ENCODE measurements around the gene NOP10. TPM values are rescaled to one million over a fixed set of nuclear protein-coding genes. Genes with fewer than 3 reads are reported as not detected.

Gene NOP10
- total and polyA plus RNA-seq, 2 donors from 2014 or later, result 92.9 to 383 TPM

DNA sequence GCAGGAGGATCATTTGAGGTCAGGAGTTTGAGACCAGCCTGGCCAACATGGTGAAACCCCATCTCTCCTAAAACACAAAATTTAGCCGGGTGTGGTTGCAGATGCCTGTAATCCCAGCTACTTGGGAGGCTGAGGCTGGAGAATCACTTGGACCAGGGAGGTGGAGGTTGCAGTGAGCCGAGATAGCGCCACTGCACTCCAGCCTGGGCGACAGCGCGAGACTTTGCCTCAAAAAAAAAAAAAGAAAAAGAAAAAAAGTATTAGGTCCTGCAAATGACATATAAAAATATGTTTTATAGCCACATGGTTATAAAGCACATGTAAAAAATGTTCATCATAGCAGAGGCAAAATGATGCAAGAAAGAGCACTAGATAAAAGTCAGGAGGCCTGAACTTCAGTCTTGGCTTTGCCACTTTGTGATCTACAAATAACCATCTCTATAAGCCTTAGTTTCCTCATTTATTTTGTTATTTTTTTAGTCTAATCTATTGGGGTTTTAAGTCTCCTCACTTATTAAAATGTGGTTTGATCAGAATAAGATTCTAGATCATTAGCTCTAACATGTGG is 10.3 kb downstream of the NOP10 start:
- Histone ChIP-seq H3K36me3 (ENCODE audit: control insufficient read depth in 2 of 3, insufficient read depth in 3 of 3, low read length in 3 of 3) (no peaks in the 10 kb centered on the region), H3K4me1 (ENCODE audit: control insufficient read depth in 2 of 3, insufficient read depth in 2 of 3, low read depth in 1 of 3, low read length in 3 of 3) (peaks cover 0 to 5% (median 3%) of the 10 kb centered on the region in 3 donors), H3K9me3 (ENCODE audit: control insufficient read depth in 2 of 3, insufficient read depth in 1 of 3, low read length in 3 of 3) (no peaks in the 10 kb centered on the region), H3K4me3 (ENCODE audit: low read length in 3 of 3) (no peak overlapping the region), H3K27ac (ENCODE audit: low read depth in 2 of 2, low read length in 2 of 2) (no peak overlapping the region), H3K27me3 (ENCODE audit: control insufficient read depth, insufficient read depth, low read length) (no peaks in the 10 kb centered on the region), H3K9ac (ENCODE audit: low read length in 3 of 3) (no peak overlapping the region)
- TF ChIP-seq, protein P1, sequence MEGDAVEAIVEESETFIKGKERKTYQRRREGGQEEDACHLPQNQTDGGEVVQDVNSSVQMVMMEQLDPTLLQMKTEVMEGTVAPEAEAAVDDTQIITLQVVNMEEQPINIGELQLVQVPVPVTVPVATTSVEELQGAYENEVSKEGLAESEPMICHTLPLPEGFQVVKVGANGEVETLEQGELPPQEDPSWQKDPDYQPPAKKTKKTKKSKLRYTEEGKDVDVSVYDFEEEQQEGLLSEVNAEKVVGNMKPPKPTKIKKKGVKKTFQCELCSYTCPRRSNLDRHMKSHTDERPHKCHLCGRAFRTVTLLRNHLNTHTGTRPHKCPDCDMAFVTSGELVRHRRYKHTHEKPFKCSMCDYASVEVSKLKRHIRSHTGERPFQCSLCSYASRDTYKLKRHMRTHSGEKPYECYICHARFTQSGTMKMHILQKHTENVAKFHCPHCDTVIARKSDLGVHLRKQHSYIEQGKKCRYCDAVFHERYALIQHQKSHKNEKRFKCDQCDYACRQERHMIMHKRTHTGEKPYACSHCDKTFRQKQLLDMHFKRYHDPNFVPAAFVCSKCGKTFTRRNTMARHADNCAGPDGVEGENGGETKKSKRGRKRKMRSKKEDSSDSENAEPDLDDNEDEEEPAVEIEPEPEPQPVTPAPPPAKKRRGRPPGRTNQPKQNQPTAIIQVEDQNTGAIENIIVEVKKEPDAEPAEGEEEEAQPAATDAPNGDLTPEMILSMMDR (IDR thresholded peaks at IDR 0.05; ENCODE audit: borderline replicate concordance, extremely low read depth, insufficient read depth), result no peak
- no peak for FAIRE-seq
- intact Hi-C loops (cut with DNase I), result no loop called here
- no peak for DNase-seq

DNA sequence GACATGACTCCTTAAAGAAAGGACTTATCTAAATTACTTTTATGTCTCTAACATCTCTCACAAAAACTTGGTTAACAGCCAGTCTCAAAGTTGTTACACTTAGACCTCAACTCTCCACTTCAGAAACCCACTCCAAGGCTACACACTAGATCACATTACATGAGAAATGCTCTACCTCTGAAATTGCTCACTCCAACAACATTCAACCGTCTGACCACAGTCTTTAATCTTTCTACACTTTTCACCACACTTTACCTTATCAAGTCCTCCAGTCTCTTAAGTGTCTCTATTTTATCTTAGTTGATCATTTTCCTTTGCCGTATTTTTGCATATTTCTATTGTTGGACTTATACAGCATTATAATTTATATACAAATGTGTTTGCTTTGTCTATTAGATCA is 11.1 kb downstream of the NOP10 start:
- Histone ChIP-seq H3K4me3 (ENCODE audit: low read length in 3 of 3) (no peak overlapping the region), H3K27ac (ENCODE audit: low read depth in 2 of 2, low read length in 2 of 2) (no peak overlapping the region), H3K4me1 (ENCODE audit: control insufficient read depth in 2 of 3, insufficient read depth in 2 of 3, low read depth in 1 of 3, low read length in 3 of 3) (peaks cover 0 to 3% (median 1%) of the 10 kb centered on the region in 3 donors), H3K9me3 (ENCODE audit: control insufficient read depth in 2 of 3, insufficient read depth in 1 of 3, low read length in 3 of 3) (no peaks in the 10 kb centered on the region), H3K27me3 (ENCODE audit: control insufficient read depth, insufficient read depth, low read length) (no peaks in the 10 kb centered on the region), H3K36me3 (ENCODE audit: control insufficient read depth in 2 of 3, insufficient read depth in 3 of 3, low read length in 3 of 3) (no peaks in the 10 kb centered on the region), H3K9ac (ENCODE audit: low read length in 3 of 3) (no peak overlapping the region)
- no peak for FAIRE-seq
- intact Hi-C loops (cut with DNase I), result no loop called here
- DNase-seq, result no peak
- TF ChIP-seq, protein P1 (IDR thresholded peaks at IDR 0.05; ENCODE audit: borderline replicate concordance, extremely low read depth, insufficient read depth), result no peak

DNA sequence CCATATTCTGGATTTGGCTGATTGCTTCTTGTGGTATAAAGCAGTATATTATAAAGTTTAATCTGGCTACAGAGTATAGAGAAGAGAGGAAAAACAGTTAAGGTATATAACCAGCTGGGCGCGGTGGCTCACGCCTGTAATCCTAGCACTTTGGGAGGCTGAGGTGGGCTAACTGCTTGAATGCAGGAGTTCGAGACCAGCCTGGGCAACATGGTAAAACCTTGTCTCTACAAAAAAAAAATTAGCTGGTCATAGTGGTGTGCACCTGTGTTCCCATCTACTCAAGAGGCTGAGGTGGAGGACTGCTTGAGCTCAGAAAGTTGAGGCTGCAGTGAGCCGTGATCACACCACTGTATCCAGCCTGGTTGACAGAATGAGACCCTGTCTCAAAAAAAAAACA is 12.7 kb downstream of the NOP10 start:
- no peak overlapping the region for H3K9ac ChIP-seq (ENCODE audit: low read length in 3 of 3)
- TF ChIP-seq, protein P1 (IDR thresholded peaks at IDR 0.05; ENCODE audit: borderline replicate concordance, extremely low read depth, insufficient read depth), result no peak
- no peak overlapping the region for H3K27ac ChIP-seq (ENCODE audit: low read depth in 2 of 2, low read length in 2 of 2)
- H3K36me3 ChIP-seq (ENCODE audit: control insufficient read depth in 2 of 3, insufficient read depth in 3 of 3, low read length in 3 of 3), result no peaks in the 10 kb centered on the region
- no peaks in the 10 kb centered on the region for H3K27me3 ChIP-seq (ENCODE audit: control insufficient read depth, insufficient read depth, low read length)
- FAIRE-seq (no peak), DNase-seq (no peak)
- H3K4me3 ChIP-seq (ENCODE audit: low read length in 3 of 3), result no peak overlapping the region
- intact Hi-C loops (cut with DNase I), result no loop called here
- no peaks in the 10 kb centered on the region for H3K9me3 ChIP-seq (ENCODE audit: control insufficient read depth in 2 of 3, insufficient read depth in 1 of 3, low read length in 3 of 3)
- no peaks in the 10 kb centered on the region for H3K4me1 ChIP-seq (ENCODE audit: control insufficient read depth in 2 of 3, insufficient read depth in 2 of 3, low read depth in 1 of 3, low read length in 3 of 3)

DNA sequence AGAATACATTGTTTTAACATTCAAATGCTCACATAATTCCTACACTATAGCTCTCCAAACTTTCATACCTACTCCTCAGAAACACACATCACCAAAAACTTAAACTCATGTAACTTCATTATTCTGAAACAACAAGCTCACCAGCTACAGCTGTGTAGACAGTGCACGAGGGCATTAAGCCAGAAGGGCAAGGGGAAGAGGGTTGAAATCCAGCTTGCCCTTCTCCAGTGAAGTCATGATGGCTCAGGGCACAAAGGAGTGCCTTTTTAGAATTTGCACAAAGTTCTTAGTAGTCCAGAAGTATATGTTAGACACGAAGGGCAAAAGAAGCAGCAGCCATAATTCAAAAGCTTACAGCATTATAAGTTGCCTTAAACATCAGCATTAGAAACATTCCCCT is 13.9 kb downstream of the NOP10 start:
- FAIRE-seq (no peak), DNase-seq (no peak)
- Histone ChIP-seq H3K4me3 (ENCODE audit: low read length in 3 of 3) (no peak overlapping the region), H3K27me3 (ENCODE audit: control insufficient read depth, insufficient read depth, low read length) (no peaks in the 10 kb centered on the region), H3K4me1 (ENCODE audit: control insufficient read depth in 2 of 3, insufficient read depth in 2 of 3, low read depth in 1 of 3, low read length in 3 of 3) (no peaks in the 10 kb centered on the region), H3K27ac (ENCODE audit: low read depth in 2 of 2, low read length in 2 of 2) (no peak overlapping the region), H3K9me3 (ENCODE audit: control insufficient read depth in 2 of 3, insufficient read depth in 1 of 3, low read length in 3 of 3) (no peaks in the 10 kb centered on the region), H3K36me3 (ENCODE audit: control insufficient read depth in 2 of 3, insufficient read depth in 3 of 3, low read length in 3 of 3) (no peaks in the 10 kb centered on the region), H3K9ac (ENCODE audit: low read length in 3 of 3) (no peak overlapping the region)
- intact Hi-C loops (cut with DNase I), result no loop called here
- TF ChIP-seq, protein P1 (IDR thresholded peaks at IDR 0.05; ENCODE audit: borderline replicate concordance, extremely low read depth, insufficient read depth), result no peak
